ENCODE data around the gene ADH5. TPM values are rescaled to one million over a fixed set of nuclear protein-coding genes. Genes with fewer than 3 reads are reported as not detected.

Gene ADH5
- total and polyA plus RNA-seq, 10 of the 15 experiments (the other 5 are each of a cell fraction or from before 2014, with no cell fraction given): 48.5 to 159 (median 95.3) TPM

GRCh38 chr4:99033956-99034355, 54.6 kb downstream of the ADH5 start:
- Histone ChIP-seq H3K9ac (ENCODE audit: control insufficient read depth, insufficient read depth, low read length) (no peak overlapping the region), H4K20me1 (ENCODE audit: control insufficient read depth, insufficient read depth) (no peaks in the 10 kb centered on the region), H3K36me3 (ENCODE audit: control insufficient read depth in 2 of 2, insufficient read depth in 2 of 2, low read length in 1 of 2) (no peaks in the 10 kb centered on the region; a peak in 1 of 4 replicates), H3K27me3 (replicated peaks in 1 of 2; ENCODE audit: control insufficient read depth in 2 of 2, insufficient read depth in 2 of 2, low read length in 1 of 2) (no peaks in the 10 kb centered on the region), H3K4me1 (ENCODE audit: control insufficient read depth, insufficient read depth, low read length) (peaks cover 2% of the 10 kb centered on the region; the same call in 1 of the 2 replicates), H3K79me2 (ENCODE audit: control insufficient read depth, insufficient read depth, low read length) (peaks cover 1% of the 10 kb centered on the region; the same call in 1 of the 2 replicates), H3K27ac (ENCODE audit: control insufficient read depth, insufficient read depth) (no peak overlapping the region), H3K4me3 (no peak overlapping the region), H3K9me3 (replicated peaks; ENCODE audit: control insufficient read depth, insufficient read depth, low read length) (no peaks in the 10 kb centered on the region; the same call in 2 of the 3 replicates), H2AFZ (ENCODE audit: control insufficient read depth, low read depth, low read length) (no peak overlapping the region), H3K4me2 (ENCODE audit: control insufficient read depth, insufficient read depth) (no peak overlapping the region)
- in situ Hi-C loops (cut with MboI): no loop called here
- 94% methylated on average over 4 of the region's 4 CpGs for WGBS (ENCODE audit: insufficient coverage, insufficient replicate concordance, low lambda C conversion rate, missing lambda C conversion rate)
- ChIA-PET RAD21 (ENCODE audit: unreplicated experiment) (interaction anchor here (1.6 to 1.7 kb wide), 2 partner anchors 22 to 39 kb away, joined by 5 read pairs; partner anchors contain the start of gene METAP1), SMC1A (ENCODE audit: uncharacterized antibody, unreplicated experiment) (no interaction called here), POLR2A (no interaction called here), CTCF (interaction anchor here (0.7 to 3.0 kb wide), 3 partner anchors 22 to 1167 kb away, joined by 3 to 8 read pairs (median 4); partner anchors contain the start of gene ADH5)
- no TSS peak for BruUV-seq (replicated peaks)
- FAIRE-seq (no peak), ATAC-seq (no peak), DNase-seq (ENCODE audit: low read depth, low spot score) (no peak)
- TF ChIP-seq RELA (IDR thresholded peaks at IDR 0.05; ENCODE audit: borderline replicate concordance, partially characterized antibody) (no peak), RCOR1 (conservative IDR thresholded peaks at IDR 0.05; ENCODE audit: low read depth, low read length) (no peak), CHD4 (IDR thresholded peaks at IDR 0.05) (no peak), ZSCAN29 (IDR thresholded peaks at IDR 0.05) (no peak), HDAC6 (IDR thresholded peaks at IDR 0.05; ENCODE audit: unreplicated experiment) (no peak), CEBPB (IDR thresholded peaks at IDR 0.05; ENCODE audit: borderline replicate concordance in 1 of 2, low read depth in 2 of 2, low read length in 2 of 2) (no peak)
- intact Hi-C loops (cut with micrococcal nuclease; ENCODE audit: unreplicated experiment): no loop called here

GRCh38 chr4:99029852-99030251, 58.7 kb downstream of the ADH5 start:
- H2AFZ ChIP-seq (ENCODE audit: control insufficient read depth, low read depth, low read length): no peak overlapping the region
- ChIA-PET RAD21 (ENCODE audit: unreplicated experiment) (interaction anchor here (0.9 to 3.7 kb wide), 4 partner anchors 26 to 34 kb away, joined by 3 to 19 read pairs (median 4); partner anchors contain the start of gene METAP1), SMC1A (ENCODE audit: uncharacterized antibody, unreplicated experiment) (interaction anchor here (1.2 to 2.2 kb wide), 5 partner anchors 8 to 27 kb away, joined by 3 to 15 read pairs (median 5); no protein-coding TSS in a partner anchor), CTCF (interaction anchor here (0.6 to 2.3 kb wide), 5 partner anchors 26 to 562 kb away, joined by 4 to 19 read pairs (median 5); partner anchors contain the start of gene METAP1), POLR2A (no interaction called here)
- DNase-seq (ENCODE audit: low read depth, low spot score) (no peak), ATAC-seq (no peak), FAIRE-seq (no peak)
- H3K4me2 ChIP-seq (ENCODE audit: control insufficient read depth, insufficient read depth): no peak overlapping the region
- 99% methylated on average over 3 of the region's 3 CpGs for WGBS (ENCODE audit: insufficient coverage, insufficient replicate concordance, low lambda C conversion rate, missing lambda C conversion rate)
- no peaks in the 10 kb centered on the region for H3K27me3 ChIP-seq (replicated peaks in 1 of 2; ENCODE audit: control insufficient read depth in 2 of 2, insufficient read depth in 2 of 2, low read length in 1 of 2)
- H3K9ac ChIP-seq (ENCODE audit: control insufficient read depth, insufficient read depth, low read length): no peak overlapping the region
- no peak for TF ChIP-seq ZBED1 (IDR thresholded peaks at IDR 0.05; ENCODE audit: borderline replicate concordance)
- TF ChIP-seq ZNF592 (IDR thresholded peaks at IDR 0.05): no peak
- no peak for TF ChIP-seq ZNF217 (IDR thresholded peaks at IDR 0.05)
- H3K27ac ChIP-seq (ENCODE audit: control insufficient read depth, insufficient read depth): no peak overlapping the region
- no peaks in the 10 kb centered on the region; a peak in 1 of 4 replicates for H3K36me3 ChIP-seq (ENCODE audit: control insufficient read depth in 2 of 2, insufficient read depth in 2 of 2, low read length in 1 of 2)
- BruUV-seq (replicated peaks): TSS peak; percentile 30
- no peaks in the 10 kb centered on the region for H4K20me1 ChIP-seq (ENCODE audit: control insufficient read depth, insufficient read depth)
- no peak overlapping the region for H3K4me3 ChIP-seq
- H3K4me1 ChIP-seq (ENCODE audit: control insufficient read depth, insufficient read depth, low read length): peaks cover 4% of the 10 kb centered on the region; the same call in 1 of the 2 replicates
- no peaks in the 10 kb centered on the region for H3K9me3 ChIP-seq (replicated peaks; ENCODE audit: control insufficient read depth, insufficient read depth, low read length)
- H3K79me2 ChIP-seq (ENCODE audit: control insufficient read depth, insufficient read depth, low read length): peaks cover 15% of the 10 kb centered on the region
- in situ Hi-C loops (cut with MboI) (no loop called here), intact Hi-C loops (cut with micrococcal nuclease; ENCODE audit: unreplicated experiment) (no loop called here)

Measured in GM12878 (cell line).